GM23338 (cell line): ENCODE results near the gene BRAP. TPM values are rescaled to one million over a fixed set of nuclear protein-coding genes. Genes with fewer than 3 reads are reported as not detected.

Source experiments
- ATAC-seq: fragments of 200-7000 bp; cut with Tn5 transposase; 3 replicates; pipeline ENCODE4 v1.9.1; 2020
- DNase-seq: peaks from one replicate; pipeline ENCODE4 v3.0.0-alpha.2; 2015; ENCODE audit warnings: low spot score
- H2AFZ ChIP-seq: fragments of 200-600 bp; sonication (generic); 2 replicates; pipeline ENCODE4 v1.8.0; 2016; ENCODE audit warnings: antibody characterized with exemption, mild to moderate bottlenecking, moderate library complexity
- H3F3A ChIP-seq: fragments of 200-600 bp; sonication (generic); replicated peaks from 2 replicates; pipeline ENCODE4 v1.8.0; 2017; ENCODE audit warnings: antibody characterized with exemption, mixed run types, low read depth
- H3K27ac ChIP-seq: fragments of 200-600 bp; sonication (generic); 2 replicates; pipeline ENCODE4 v1.6.1; 2016; ENCODE audit warnings: low read depth
- H3K27me3 ChIP-seq: fragments of 200-600 bp; sonication (generic); 2 replicates; pipeline ENCODE4 v1.8.0; 2016; ENCODE audit warnings: mild to moderate bottlenecking, mixed run types, moderate library complexity; ENCODE audit not compliant: insufficient read depth
- H3K36me3 ChIP-seq: fragments of 200-600 bp; sonication (generic); 2 replicates; pipeline ENCODE4 v1.8.0; 2016; ENCODE audit warnings: mild to moderate bottlenecking; ENCODE audit not compliant: insufficient read depth
- H3K4me1 ChIP-seq: fragments of 200-600 bp; sonication (generic); 2 replicates; pipeline ENCODE4 v1.8.0; 2016; ENCODE audit warnings: mild to moderate bottlenecking, moderate library complexity; ENCODE audit not compliant: insufficient read depth
- H3K4me2 ChIP-seq: fragments of 200-600 bp; sonication (generic); 2 replicates; pipeline ENCODE4 v1.7.1; 2017; ENCODE audit warnings: mixed run types
- H3K4me3 ChIP-seq: fragments of 200-600 bp; sonication (generic); 2 replicates; pipeline ENCODE4 v1.6.1; 2016; ENCODE audit warnings: mixed run types
- H3K79me2 ChIP-seq: fragments of 200-600 bp; sonication (generic); replicated peaks from 2 replicates; pipeline ENCODE4 v1.8.0; 2017; ENCODE audit warnings: mild to moderate bottlenecking; ENCODE audit not compliant: insufficient read depth
- H3K9me2 ChIP-seq: fragments of 200-600 bp; sonication (generic); 2 replicates; pipeline ENCODE4 v1.8.0; 2017; ENCODE audit not compliant: insufficient read depth
- H4K20me1 ChIP-seq: fragments of 200-600 bp; sonication (generic); replicated peaks from 2 replicates; pipeline ENCODE4 v1.8.0; 2017; ENCODE audit warnings: mild to moderate bottlenecking; ENCODE audit not compliant: insufficient read depth
- H3K27ac Mint-ChIP-seq: 2 replicates; pipeline ENCODE4 v1.8.0; 2020; ENCODE audit warnings: inconsistent platforms, mild to moderate bottlenecking, moderate library complexity, mixed read lengths
- H3K27me3 Mint-ChIP-seq: 3 replicates; pipeline ENCODE4 v1.8.0; 2022; ENCODE audit warnings: low read depth, mild to moderate bottlenecking, moderate library complexity, mixed read lengths, inconsistent platforms; ENCODE audit not compliant: insufficient read depth, poor library complexity
- H3K36me3 Mint-ChIP-seq: 3 replicates; pipeline ENCODE4 v1.8.0; 2021; ENCODE audit warnings: low read depth, mild to moderate bottlenecking, inconsistent platforms, moderate library complexity, mixed read lengths
- H3K4me1 Mint-ChIP-seq: 3 replicates; pipeline ENCODE4 v1.8.0; 2020; ENCODE audit warnings: mild to moderate bottlenecking, inconsistent platforms, mixed read lengths
- H3K4me3 Mint-ChIP-seq: 3 replicates; pipeline ENCODE4 v1.8.0; 2021; ENCODE audit warnings: moderate library complexity, mild to moderate bottlenecking, inconsistent platforms, mixed read lengths
- H3K9me3 Mint-ChIP-seq: 3 replicates; pipeline ENCODE4 v1.8.0; 2020; ENCODE audit warnings: moderate library complexity, mild to moderate bottlenecking, inconsistent platforms, mixed read lengths
- CTCF ChIP-seq, 2 experiments: fragments of 200-600 bp in 1 of 2; sonication (generic) in 1 of 2; conservative IDR thresholded peaks; 2 replicates each; pipeline versions ENCODE4 v1.5.1 to v1.6.1; 2016 to 2017; ENCODE audit warnings: antibody characterized with exemption in 2 of 2, low read depth in 2 of 2, mild to moderate bottlenecking in 2 of 2, moderate library complexity in 1 of 2
- EZH2 ChIP-seq: fragments of 200-600 bp; sonication (generic); IDR thresholded peaks from one replicate; pipeline ENCODE4 v1.8.0; 2017; ENCODE audit warnings: antibody characterized with exemption, mild to moderate bottlenecking, low read depth; ENCODE audit not compliant: unreplicated experiment
- EZH2phosphoT487 ChIP-seq: fragments of 200-600 bp; sonication (generic); IDR thresholded peaks from one replicate; pipeline ENCODE4 v1.8.1; 2018; ENCODE audit warnings: antibody characterized with exemption; ENCODE audit not compliant: unreplicated experiment
- STAT1 ChIP-seq: IDR thresholded peaks from one replicate; pipeline ENCODE4 v1.6.1; 2016; ENCODE audit warnings: antibody characterized with exemption; ENCODE audit not compliant: unreplicated experiment
- ZNF114 ChIP-seq: fragments of 250-450 bp; sonication (Bioruptor Pico); IDR thresholded peaks from 2 replicates; pipeline ENCODE4 v1.5.0; 2020; ENCODE audit warnings: mild to moderate bottlenecking, moderate library complexity
- ZNF462 ChIP-seq: fragments of 250-450 bp; sonication (Bioruptor Pico); IDR thresholded peaks from 2 replicates; pipeline ENCODE4 v1.5.0; 2020; ENCODE audit warnings: mild to moderate bottlenecking, moderate library complexity
- polyA plus RNA-seq: library from polyadenylated mRNA; unstranded; fragments of >200 nt; fragmentation: Nextera tagmentation; extraction: Ambion mirVana; gene quantifications from 2 replicates; pipeline ENCODE4 v1.2.1, GENCODE V29; 2016
- total RNA-seq: library from RNA; depleted of rRNA; stranded (reverse); fragments of >200 nt; shearing (Covaris generic); gene quantifications from 2 replicates; pipeline ENCODE4 v1.2.3, GENCODE V29; 2014

BRAP gene
- total and polyA plus RNA-seq, 2 experiments from 2014 or later: 14.9 to 19.4 TPM

DNA sequence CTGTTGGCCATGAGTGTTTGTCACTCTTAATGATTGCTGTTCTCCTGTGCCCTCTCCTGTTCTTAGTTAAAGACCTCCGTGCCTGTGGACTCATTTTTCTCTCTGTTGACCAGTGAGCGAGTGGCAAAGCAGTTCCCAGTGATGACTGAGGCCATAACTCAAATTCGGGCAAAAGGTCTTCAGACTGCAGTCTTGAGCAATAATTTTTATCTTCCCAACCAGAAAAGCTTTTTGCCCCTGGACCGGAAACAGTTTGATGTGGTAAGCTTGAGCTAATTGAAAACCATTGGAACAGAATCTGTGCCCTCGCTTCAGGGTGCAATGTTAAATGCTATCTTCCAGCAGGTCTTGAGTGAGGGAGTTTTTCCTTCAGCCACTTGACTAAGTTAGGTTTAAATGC, 19.9 kb upstream of the BRAP start (continued):
- TF ChIP-seq CTCF (conservative IDR thresholded peaks at IDR 0.05; ENCODE audit: low read depth in 2 of 2) (no peak), EZH2phosphoT487 (no peak), STAT1 (no peak), ZNF462 (CRISPR knock-in tag) (no peak)

- Mint-ChIP-seq H3K4me1 (no peaks in the 10 kb centered on the region), H3K36me3 (peaks cover 28% of the 10 kb centered on the region), H3K27ac (no peak overlapping the region), H3K4me3 (no peak overlapping the region), H3K9me3 (no peaks in the 10 kb centered on the region), H3K27me3 (peaks cover 4% of the 10 kb centered on the region)
- Histone ChIP-seq H4K20me1 (no peaks in the 10 kb centered on the region; the same call in 1 of the 2 replicates), H3K4me2 (no peak overlapping the region), H3K27me3 (no peaks in the 10 kb centered on the region), H3K36me3 (peaks cover 12% of the 10 kb centered on the region), H3K4me1 (no peaks in the 10 kb centered on the region), H3K4me3 (no peak overlapping the region), H3K9me2 (no peaks in the 10 kb centered on the region), H3K79me2 (no peaks in the 10 kb centered on the region), H2AFZ (no peak overlapping the region), H3F3A (no peaks in the 10 kb centered on the region), H3K27ac (no peak overlapping the region)
- no peak for TF ChIP-seq ZNF114 (CRISPR knock-in tag)
- TF ChIP-seq STAT1: no peak
- TF ChIP-seq EZH2: no peak
- ATAC-seq: no peak
- no peak for DNase-seq
Measured at GRCh38 chr12:111699962-111700361, 14.2 kb upstream of the BRAP start.
